Astrocyte (in vitro differentiated cells and primary cell): ENCODE measurements around the gene COL9A3. TPM values are rescaled to one million over a fixed set of nuclear protein-coding genes. Genes with fewer than 3 reads are reported as not detected.
A peak's percentile ranks its signal among the peaks of the same experiment; 100 is the strongest.

Experiments used
- DNase-seq: peaks from one replicate; pipeline ENCODE4 v3.0.0-alpha.2; 2010; ENCODE audit warnings: low read depth
- FAIRE-seq: peaks from 2 replicates; lab custom pipeline; 2011; peaks lifted over from hg19 to GRCh38; lab: Jason Lieb, UNC
- H2AFZ ChIP-seq: 2 replicates; pipeline ENCODE4 v1.6.0; 2012; ENCODE audit warnings: low read depth, low read length, inconsistent platforms
- H3K27ac ChIP-seq: 2 replicates; pipeline ENCODE4 v1.5.1; 2011; ENCODE audit warnings: low read depth, low read length, inconsistent platforms
- H3K27me3 ChIP-seq: 2 replicates; pipeline ENCODE4 v1.6.0; 2011; ENCODE audit warnings: low read length, inconsistent platforms; ENCODE audit not compliant: insufficient read depth
- H3K36me3 ChIP-seq: 2 replicates; pipeline ENCODE4 v1.5.1; 2011; ENCODE audit warnings: low read length, inconsistent platforms; ENCODE audit not compliant: insufficient read depth
- H3K4me1 ChIP-seq: 2 replicates; pipeline ENCODE4 v1.5.1; 2011; ENCODE audit warnings: low read length, inconsistent platforms; ENCODE audit not compliant: insufficient read depth
- H3K4me2 ChIP-seq: 2 replicates; pipeline ENCODE4 v1.6.0; 2012; ENCODE audit warnings: low read length, inconsistent platforms
- H3K4me3 ChIP-seq: 2 replicates; pipeline ENCODE4 v1.5.1; 2011; ENCODE audit warnings: low read depth, mild to moderate bottlenecking, low read length, inconsistent platforms; ENCODE audit not compliant: insufficient read depth
- H3K79me2 ChIP-seq: 2 replicates; pipeline ENCODE4 v1.6.0; 2012; ENCODE audit warnings: mild to moderate bottlenecking, low read length, inconsistent platforms; ENCODE audit not compliant: insufficient read depth
- H3K9ac ChIP-seq: 2 replicates; pipeline ENCODE4 v1.6.0; 2012; ENCODE audit warnings: mild to moderate bottlenecking, low read length, inconsistent platforms
- H3K9me3 ChIP-seq: 2 replicates; pipeline ENCODE4 v1.5.1; 2012; ENCODE audit warnings: low read depth, mild to moderate bottlenecking, low read length, inconsistent platforms; ENCODE audit not compliant: insufficient read depth
- H4K20me1 ChIP-seq: 2 replicates; pipeline ENCODE4 v1.6.0; 2012; ENCODE audit warnings: low read length, inconsistent platforms; ENCODE audit not compliant: insufficient read depth
- H3K27ac Mint-ChIP-seq: one replicate; pipeline ENCODE4 v1.8.0; 2021; ENCODE audit warnings: mild to moderate bottlenecking, mixed read lengths; ENCODE audit not compliant: unreplicated experiment
- H3K27me3 Mint-ChIP-seq: one replicate; pipeline ENCODE4 v1.8.0; 2021; ENCODE audit warnings: low read depth, mixed read lengths; ENCODE audit not compliant: unreplicated experiment
- H3K36me3 Mint-ChIP-seq: one replicate; pipeline ENCODE4 v1.8.0; 2021; ENCODE audit warnings: low read depth, mixed read lengths; ENCODE audit not compliant: unreplicated experiment
- H3K4me1 Mint-ChIP-seq: one replicate; pipeline ENCODE4 v1.8.0; 2021; ENCODE audit warnings: low read depth, mixed read lengths; ENCODE audit not compliant: unreplicated experiment
- H3K4me3 Mint-ChIP-seq: one replicate; pipeline ENCODE4 v1.8.0; 2021; ENCODE audit warnings: mild to moderate bottlenecking, moderate library complexity, mixed read lengths; ENCODE audit not compliant: unreplicated experiment
- H3K9me3 Mint-ChIP-seq: one replicate; pipeline ENCODE4 v1.8.0; 2021; ENCODE audit warnings: mild to moderate bottlenecking, mixed read lengths; ENCODE audit not compliant: unreplicated experiment
- CTCF ChIP-seq: IDR thresholded peaks from 2 replicates; pipeline ENCODE4 v1.5.1; 2011; ENCODE audit warnings: low read depth, mild to moderate bottlenecking, inconsistent platforms, low read length, moderate library complexity; ENCODE audit not compliant: insufficient read depth
- EZH2 ChIP-seq: IDR thresholded peaks from 2 replicates; pipeline ENCODE4 v1.6.1; 2012; ENCODE audit warnings: mild to moderate bottlenecking, low read length, inconsistent platforms; ENCODE audit not compliant: insufficient read depth
- total RNA-seq: library from RNA; stranded (reverse); gene quantifications from 2 replicates; pipeline ENCODE4 v1.2.1, GENCODE V29; 2021

COL9A3 gene
- total RNA-seq, 1 donor from 2014 or later, result 43.0 TPM

- Histone ChIP-seq H3K4me3 (no peak overlapping the region), H3K36me3 (no peaks in the 10 kb centered on the region), H3K4me2 (peak overlapping the region; percentile 83), H3K79me2 (no peaks in the 10 kb centered on the region), H3K27ac (no peak overlapping the region), H3K4me1 (peaks cover 10% of the 10 kb centered on the region), H3K9me3 (no peaks in the 10 kb centered on the region), H3K27me3 (no peaks in the 10 kb centered on the region), H4K20me1 (no peaks in the 10 kb centered on the region), H2AFZ (peak overlapping the region; percentile 52), H3K9ac (peak overlapping the region; percentile 10)
- no peaks in the 10 kb centered on the region for H3K9me3 Mint-ChIP-seq
- H3K4me1 Mint-ChIP-seq, result peaks cover 7% of the 10 kb centered on the region
- H3K27ac Mint-ChIP-seq, result no peak overlapping the region
- no peak for DNase-seq
- H3K36me3 Mint-ChIP-seq, result no peaks in the 10 kb centered on the region
- no peak for TF ChIP-seq CTCF
- no peak for TF ChIP-seq EZH2
- peaks cover 2% of the 10 kb centered on the region for H3K27me3 Mint-ChIP-seq
- no peak for FAIRE-seq
- H3K4me3 Mint-ChIP-seq, result no peak overlapping the region
Observed at GRCh38 chr20:62824476-62825332, 7.9 kb downstream of the COL9A3 start.

GRCh38 chr20:62825333-62825985, 8.6 kb downstream of the COL9A3 start:
- Histone ChIP-seq H3K79me2 (no peaks in the 10 kb centered on the region), H3K27ac (no peak overlapping the region), H2AFZ (no peak overlapping the region), H3K4me1 (peaks cover 9% of the 10 kb centered on the region), H4K20me1 (no peaks in the 10 kb centered on the region), H3K9ac (no peak overlapping the region), H3K27me3 (no peaks in the 10 kb centered on the region), H3K4me3 (no peak overlapping the region), H3K4me2 (no peak overlapping the region), H3K9me3 (no peaks in the 10 kb centered on the region), H3K36me3 (no peaks in the 10 kb centered on the region)
- DNase-seq, result no peak
- no peak for TF ChIP-seq EZH2
- no peak for TF ChIP-seq CTCF
- H3K4me3 Mint-ChIP-seq, result no peak overlapping the region
- no peaks in the 10 kb centered on the region for H3K9me3 Mint-ChIP-seq
- peaks cover 7% of the 10 kb centered on the region for H3K4me1 Mint-ChIP-seq
- no peak overlapping the region for H3K27ac Mint-ChIP-seq
- no peak for FAIRE-seq
- no peaks in the 10 kb centered on the region for H3K36me3 Mint-ChIP-seq
- no peaks in the 10 kb centered on the region for H3K27me3 Mint-ChIP-seq
